Adipose tissue (tissue), 3 donors: ENCODE data around the gene OR4F3. TPM values are rescaled to one million over a fixed set of nuclear protein-coding genes. Genes with fewer than 3 reads are reported as not detected.
"Not testable (repeated sequence)": the region's sequence is repeated elsewhere in the genome, so short reads cannot be mapped to it uniquely, and the experiment has no call there.

Experiments
- H3K27ac ChIP-seq: one replicate; pipeline ENCODE4 v1.5.1; 2013; ENCODE audit warnings: low read depth, low read length
- polyA plus RNA-seq, 3 donors: library from polyadenylated mRNA; stranded (reverse); fragments of 200-250 nt; gene quantifications; one replicate each; pipeline ENCODE4 v1.2.3, GENCODE V29; 2013
- donor health status: healthy with polysubstance abuse.
- donor health status: Bipolar disorder and iron deficiency.
- donor health status: healthy.

OR4F3 gene
- polyA plus RNA-seq: not detected

- not testable (repeated sequence) for H3K27ac ChIP-seq
Measured at GRCh38 chr5:181366968-181367367, at the start of gene OR4F3. OR4F3 (plus strand) TSS chr5:181367268.

Other genes starting within 250 kb of the OR4F3 start
- not detected for gene OR2V1, start 236.1 kb upstream of the OR4F3 start, polyA plus RNA-seq
- gene OR2V2, start 219.7 kb upstream of the OR4F3 start, polyA plus RNA-seq: not detected
- gene TRIM7, start 162.1 kb upstream of the OR4F3 start, polyA plus RNA-seq: 1 to 10 TPM; 1.1 to 8.9 (median 3.3) TPM
- 10 to 100 TPM; 13.8 to 20.9 (median 19.2) TPM for gene TRIM41, start 144.0 kb upstream of the OR4F3 start, polyA plus RNA-seq
- gene RACK1, start 123.4 kb upstream of the OR4F3 start, polyA plus RNA-seq: 1,000 to 10,000 TPM; 2,124 to 2,647 (median 2,643) TPM
- gene TRIM52, start 106.1 kb upstream of the OR4F3 start, polyA plus RNA-seq: 1 to 10 TPM; 6.7 to 8.3 (median 7.3) TPM